A549 (cell line): ENCODE results near the gene PSEN2. TPM values are rescaled to one million over a fixed set of nuclear protein-coding genes. Genes with fewer than 3 reads are reported as not detected.

Source experiments
- ATAC-seq, 2 experiments: fragments of 200-7000 bp in 1 of 2; fragments of >200 bp in 1 of 2; cut with Nextera tagmentation in 1 of 2; cut with Tn5 transposase in 1 of 2; 3 replicates each; pipeline versions ENCODE4 v1.8.0 to v1.9.1; 2018 to 2020; ENCODE audit warnings: mild to moderate bottlenecking in 1 of 2, moderate library complexity in 1 of 2
- CTCF ChIA-PET: fragments of 300-600 bp; sonication (Branson Sonifier 250); formaldehyde crosslinking; extraction: SDS; loops from one replicate; lab custom pipeline; 2021; ENCODE audit warnings: antibody characterized with exemption, inconsistent platforms; lab: Yijun Ruan, JAX
- POLR2A ChIA-PET: fragments of 350-600 bp; formaldehyde crosslinking; extraction: SDS; loops from one replicate; lab custom pipeline; 2021; ENCODE audit warnings: antibody characterized with exemption, inconsistent platforms; lab: Yijun Ruan, JAX
- DNase-seq, 2 experiments: peaks; one replicate each; pipeline versions ENCODE4 v3.0.0 to v3.0.0-alpha.2; 2011 to 2016; ENCODE audit warnings: low read depth in 1 of 2, low spot score in 1 of 2
- FAIRE-seq: peaks from 2 replicates; lab custom pipeline; 2011; peaks lifted over from hg19 to GRCh38; lab: Jason Lieb, UNC
- H3K27ac ChIP-seq, 2 experiments: fragments of >200 bp; sonication (Bioruptor Twin); formaldehyde crosslinking; 3 replicates each; pipeline ENCODE4 v1.5.1; 2016 to 2017
- H3K4me1 ChIP-seq: fragments of >200 bp; sonication (Bioruptor Twin); formaldehyde crosslinking; 3 replicates; pipeline ENCODE4 v1.6.1; 2016
- H3K4me2 ChIP-seq: fragments of >200 bp; sonication (Bioruptor Twin); formaldehyde crosslinking; 3 replicates; pipeline ENCODE4 v1.6.1; 2016
- H3K4me3 ChIP-seq: fragments of >200 bp; sonication (Bioruptor Twin); formaldehyde crosslinking; 3 replicates; pipeline ENCODE4 v1.5.1; 2016
- H3K9me3 ChIP-seq: fragments of >200 bp; sonication (Bioruptor Twin); formaldehyde crosslinking; 3 replicates; pipeline ENCODE4 v1.6.1; 2016
- BHLHE40 ChIP-seq: IDR thresholded peaks from 2 replicates; pipeline ENCODE4 v1.6.1; 2012; ENCODE audit warnings: low read depth, low read length, inconsistent platforms
- EHMT2 ChIP-seq: fragments of 200-600 bp; sonication (generic); IDR thresholded peaks from 2 replicates; pipeline ENCODE4 v1.6.1; 2016; ENCODE audit warnings: antibody characterized with exemption, low read depth, mild to moderate bottlenecking, moderate library complexity
- EP300 ChIP-seq, 2 experiments: fragments of >200 bp; sonication (Bioruptor Twin); formaldehyde crosslinking; IDR thresholded peaks; 2 replicates in 1 of 2; 3 replicates in 1 of 2; pipeline ENCODE4 v1.6.1; 2016 to 2017
- HDAC2 ChIP-seq: fragments of 200-600 bp; sonication (generic); IDR thresholded peaks from 2 replicates; pipeline ENCODE4 v1.6.1; 2016
- HEYL ChIP-seq: fragments of 250-450 bp; sonication (Bioruptor Pico); IDR thresholded peaks from 2 replicates; pipeline ENCODE4 v1.8.0; 2021; ENCODE audit warnings: mild to moderate bottlenecking, moderate library complexity
- HOXB13 ChIP-seq: fragments of 250-450 bp; sonication (Bioruptor Pico); IDR thresholded peaks from 2 replicates; pipeline ENCODE4 v1.5.0; 2020; ENCODE audit warnings: low read depth, mild to moderate bottlenecking, moderate library complexity
- HOXB5 ChIP-seq: fragments of 250-450 bp; sonication (Bioruptor Pico); IDR thresholded peaks from 2 replicates; pipeline ENCODE4 v1.5.0; 2020; ENCODE audit warnings: mild to moderate bottlenecking, moderate library complexity
- MAFK ChIP-seq: fragments of 450-650 bp; IDR thresholded peaks from 2 replicates; pipeline ENCODE4 v1.6.1; 2014; ENCODE audit not compliant: partially characterized antibody
- MAX ChIP-seq: IDR thresholded peaks from 2 replicates; pipeline ENCODE4 v1.6.1; 2012
- POLR2A ChIP-seq: IDR thresholded peaks from 2 replicates; pipeline ENCODE4 v1.6.1; 2012; ENCODE audit warnings: mild to moderate bottlenecking, low read length
- POLR2AphosphoS2 ChIP-seq: conservative IDR thresholded peaks from 2 replicates; pipeline ENCODE4 v1.6.1; 2012; ENCODE audit warnings: low read length, improper control_type of control experiment, inconsistent platforms
- RARB ChIP-seq: fragments of 250-450 bp; sonication (Bioruptor Pico); IDR thresholded peaks from 2 replicates; pipeline ENCODE4 v1.8.0; 2021; ENCODE audit warnings: mild to moderate bottlenecking, moderate library complexity
- RCOR1 ChIP-seq: fragments of 150-350 bp; IDR thresholded peaks from 2 replicates; pipeline ENCODE4 v1.6.1; 2014; ENCODE audit warnings: antibody characterized with exemption, low read length, low read depth
- REST ChIP-seq: fragments of 200-600 bp; sonication (generic); IDR thresholded peaks from 2 replicates; pipeline ENCODE4 v1.6.1; 2016; ENCODE audit warnings: antibody characterized with exemption, mild to moderate bottlenecking, moderate library complexity
- RFX5 ChIP-seq: fragments of 450-650 bp; IDR thresholded peaks from 2 replicates; pipeline ENCODE4 v1.7.1; 2014; ENCODE audit warnings: antibody characterized with exemption, mild to moderate bottlenecking, moderate library complexity
- USF2 ChIP-seq: fragments of 450-650 bp; IDR thresholded peaks from 2 replicates; pipeline ENCODE4 v1.6.1; 2014; ENCODE audit warnings: antibody characterized with exemption
- ZC3H11A ChIP-seq: fragments of 450-650 bp; IDR thresholded peaks from 2 replicates; pipeline ENCODE4 v1.6.1; 2014; ENCODE audit warnings: antibody characterized with exemption, mild to moderate bottlenecking
- ZNF302 ChIP-seq: fragments of 250-450 bp; sonication (Bioruptor Pico); IDR thresholded peaks from 2 replicates; pipeline ENCODE4 v1.9.0; 2021; ENCODE audit warnings: inconsistent platforms, mild to moderate bottlenecking, moderate library complexity
- WGBS: methylation state at CpG from one replicate; pipeline ENCODE4 v1.1.6; 2017; ENCODE audit errors: missing lambda C conversion rate; 5-methylcytosine and 5-hydroxymethylcytosine counted together
- polyA plus RNA-seq, 4 experiments: library from polyadenylated mRNA; depleted of rRNA in 3 of 4; stranded (reverse); fragments of >200 nt; fragmentation: RNase III in 1 of 4; extraction: RNeasy Plus Mini Kit Qiagen cat#74134 plus additional on column Dnase treatment in 1 of 4; gene quantifications; 2 replicates in 3 of 4; 3 replicates in 1 of 4; pipeline ENCODE4 v1.2.3, GENCODE V29; 2011 to 2017

The PSEN2 gene
- polyA plus RNA-seq, 2 of the 4 experiments (the other 2 are of a cell fraction): 23.4 to 24.2 TPM

- no peak for TF ChIP-seq REST
- TF ChIP-seq EHMT2: no peak
- no peak for TF ChIP-seq RARB (CRISPR knock-in tag)
These were observed 2.0 kb downstream of the PSEN2 start (continued) for GRCh38 chr1:226872437-226872836.

GRCh38 chr1:226873771-226874578 is 3.6 kb downstream of the PSEN2 start:
- no peak overlapping the region for H3K4me3 ChIP-seq
- TF ChIP-seq POLR2A: no peak
- no peak for TF ChIP-seq RFX5
- TF ChIP-seq MAFK: no peak
- no peak for TF ChIP-seq ZNF302
- no peak for TF ChIP-seq EP300 (IDR thresholded peaks at IDR 0.05)
- no peak for TF ChIP-seq HEYL (CRISPR knock-in tag)
- no peak for TF ChIP-seq USF2
- TF ChIP-seq HDAC2: no peak
- no peak for TF ChIP-seq POLR2AphosphoS2
- TF ChIP-seq BHLHE40: no peak
- no peak for TF ChIP-seq HOXB13
- TF ChIP-seq HOXB5: no peak
- TF ChIP-seq ZC3H11A: no peak
- no peak for TF ChIP-seq MAX
- H3K27ac ChIP-seq: no peak overlapping the region
- POLR2A ChIA-PET: no interaction called here
- H3K4me2 ChIP-seq: no peak overlapping the region
- no peak for FAIRE-seq
- CTCF ChIA-PET: interaction anchor here (1.0 kb wide), 1 partner anchor 55 kb away, joined by 3 read pairs; no protein-coding TSS in a partner anchor
- ATAC-seq: no peak
- no peak for DNase-seq
- peaks cover 27% of the 10 kb centered on the region for H3K4me1 ChIP-seq
- 90% methylated on average over 7 of the region's 7 CpGs for WGBS
- H3K9me3 ChIP-seq: no peaks in the 10 kb centered on the region

- WGBS: 90% methylated on average over 11 of the region's 12 CpGs
- Histone ChIP-seq H3K4me3 (no peak overlapping the region), H3K9me3 (no peaks in the 10 kb centered on the region), H3K27ac (no peak overlapping the region), H3K4me2 (no peak overlapping the region; the same call in 2 of the 3 replicates), H3K4me1 (peaks cover 25% of the 10 kb centered on the region)
- ChIA-PET CTCF (no interaction called here), POLR2A (interaction anchor here (0.6 kb wide), 1 partner anchor 61 kb away, joined by 6 read pairs; no protein-coding TSS in a partner anchor)
- no peak for FAIRE-seq
- TF ChIP-seq RCOR1 (no peak), HOXB13 (no peak)
- no peak for DNase-seq
- ATAC-seq: no peak
These were observed 4.4 kb downstream of the PSEN2 start for GRCh38 chr1:226874579-226875425.
